Lower leg skin (tissue), 3 donors: ENCODE results near the gene PRDX3.

Experiments used
- POLR2A ChIP-seq, 2 donors: fragments of 450-650 bp; IDR thresholded peaks; one replicate each; pipeline ENCODE4 v1.6.1; 2016 to 2017; ENCODE audit warnings: antibody characterized with exemption in 2 of 2, mild to moderate bottlenecking in 1 of 2, moderate library complexity in 1 of 2
- TF ChIP-seq, protein P1 (sequence below), 3 donors: fragments of 450-650 bp; IDR thresholded peaks; one replicate each; pipeline ENCODE4 v1.5.1; 2016; ENCODE audit warnings: antibody characterized with exemption in 3 of 3, mild to moderate bottlenecking in 3 of 3, moderate library complexity in 2 of 3

DNA sequence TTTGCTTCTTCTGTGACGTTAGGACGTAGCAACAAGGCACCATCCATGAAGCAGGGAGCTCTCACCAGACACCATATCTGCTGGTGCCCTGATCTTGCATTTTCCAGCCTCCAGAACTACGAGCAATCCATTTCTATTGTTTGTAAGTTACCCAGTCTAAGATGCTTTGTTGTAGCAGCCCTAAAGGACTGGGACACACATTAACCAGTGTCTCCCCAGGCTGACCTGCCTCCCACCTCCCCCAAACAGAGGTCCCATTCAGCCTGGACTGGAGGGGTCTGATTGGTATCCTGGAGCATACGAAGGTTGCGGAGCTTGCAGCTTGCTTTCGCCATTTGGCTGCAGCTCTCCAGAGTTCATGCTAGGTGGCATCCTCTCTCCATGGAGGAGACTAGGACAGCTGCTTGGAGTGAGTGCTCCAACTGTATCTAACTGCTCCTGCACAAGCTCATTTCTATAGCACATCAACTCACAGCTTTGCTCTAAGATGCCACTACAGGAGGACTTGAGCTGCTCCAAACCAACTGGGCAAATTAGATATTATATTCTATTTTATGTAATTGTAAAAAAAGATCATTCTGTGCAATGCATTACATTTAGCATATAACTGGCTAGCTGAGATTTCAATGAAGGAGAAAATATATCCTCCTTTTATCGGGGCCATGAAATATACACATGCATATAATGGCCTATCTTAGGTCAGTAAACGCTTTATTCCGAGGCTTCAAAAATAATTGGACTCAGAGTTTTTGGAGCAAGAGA lies 20.8 kb upstream of the PRDX3 start:
- TF ChIP-seq, protein P1, sequence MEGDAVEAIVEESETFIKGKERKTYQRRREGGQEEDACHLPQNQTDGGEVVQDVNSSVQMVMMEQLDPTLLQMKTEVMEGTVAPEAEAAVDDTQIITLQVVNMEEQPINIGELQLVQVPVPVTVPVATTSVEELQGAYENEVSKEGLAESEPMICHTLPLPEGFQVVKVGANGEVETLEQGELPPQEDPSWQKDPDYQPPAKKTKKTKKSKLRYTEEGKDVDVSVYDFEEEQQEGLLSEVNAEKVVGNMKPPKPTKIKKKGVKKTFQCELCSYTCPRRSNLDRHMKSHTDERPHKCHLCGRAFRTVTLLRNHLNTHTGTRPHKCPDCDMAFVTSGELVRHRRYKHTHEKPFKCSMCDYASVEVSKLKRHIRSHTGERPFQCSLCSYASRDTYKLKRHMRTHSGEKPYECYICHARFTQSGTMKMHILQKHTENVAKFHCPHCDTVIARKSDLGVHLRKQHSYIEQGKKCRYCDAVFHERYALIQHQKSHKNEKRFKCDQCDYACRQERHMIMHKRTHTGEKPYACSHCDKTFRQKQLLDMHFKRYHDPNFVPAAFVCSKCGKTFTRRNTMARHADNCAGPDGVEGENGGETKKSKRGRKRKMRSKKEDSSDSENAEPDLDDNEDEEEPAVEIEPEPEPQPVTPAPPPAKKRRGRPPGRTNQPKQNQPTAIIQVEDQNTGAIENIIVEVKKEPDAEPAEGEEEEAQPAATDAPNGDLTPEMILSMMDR (IDR thresholded peaks at IDR 0.05): peak in 1 of 3 donors; percentile 46
- no peak for TF ChIP-seq POLR2A (IDR thresholded peaks at IDR 0.05)
